ENCODE measurements around the gene SERBP1. TPM values are rescaled to one million over a fixed set of nuclear protein-coding genes. Genes with fewer than 3 reads are reported as not detected.

The SERBP1 gene
- total RNA-seq, 1 experiment from 2014 or later, result 230 TPM

DNA sequence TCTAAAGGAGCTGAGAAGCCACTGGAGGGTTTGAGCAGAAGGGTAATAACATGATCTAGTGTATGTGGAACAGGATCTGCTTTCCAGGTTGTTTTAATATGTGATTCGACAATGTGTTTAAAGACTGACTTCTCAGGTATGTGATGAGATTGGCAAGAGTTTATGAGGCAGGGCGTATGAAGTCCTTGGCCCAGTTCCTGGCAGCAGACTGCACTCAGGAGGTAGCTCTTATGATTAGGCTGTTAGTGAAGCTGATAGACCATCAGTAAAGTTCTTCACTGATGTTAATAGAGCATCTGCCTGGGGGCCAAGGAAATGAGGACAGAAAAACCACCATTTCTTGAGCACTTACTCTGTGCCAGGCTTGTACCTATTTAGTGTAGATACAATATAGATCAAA is 41.9 kb upstream of the SERBP1 start:
- intact Hi-C loops (cut with micrococcal nuclease; ENCODE audit: unreplicated experiment) (no loop called here), in situ Hi-C loops (cut with HindIII; ENCODE audit: low pct_unique_long_range_greater_than_20kb, low sequenced_read_pairs) (no loop called here)
- no TSS peak for BruUV-seq (replicated peaks)
- DNase-seq (ENCODE audit: low read depth, low spot score), result no peak
- H3K27me3 ChIP-seq (ENCODE audit: control insufficient read depth, insufficient read depth, low read length), result no peaks in the 10 kb centered on the region
- TF ChIP-seq POLR2AphosphoS5 (IDR thresholded peaks at IDR 0.05; ENCODE audit: low read depth, low read length), result no peak
- TF ChIP-seq SIN3A (IDR thresholded peaks at IDR 0.05; ENCODE audit: borderline replicate concordance, insufficient read depth, low read depth, low read length), result no peak
- no peak for TF ChIP-seq TCF7L2 (IDR thresholded peaks at IDR 0.05; ENCODE audit: low read depth, low read length)
- TF ChIP-seq, protein P1, sequence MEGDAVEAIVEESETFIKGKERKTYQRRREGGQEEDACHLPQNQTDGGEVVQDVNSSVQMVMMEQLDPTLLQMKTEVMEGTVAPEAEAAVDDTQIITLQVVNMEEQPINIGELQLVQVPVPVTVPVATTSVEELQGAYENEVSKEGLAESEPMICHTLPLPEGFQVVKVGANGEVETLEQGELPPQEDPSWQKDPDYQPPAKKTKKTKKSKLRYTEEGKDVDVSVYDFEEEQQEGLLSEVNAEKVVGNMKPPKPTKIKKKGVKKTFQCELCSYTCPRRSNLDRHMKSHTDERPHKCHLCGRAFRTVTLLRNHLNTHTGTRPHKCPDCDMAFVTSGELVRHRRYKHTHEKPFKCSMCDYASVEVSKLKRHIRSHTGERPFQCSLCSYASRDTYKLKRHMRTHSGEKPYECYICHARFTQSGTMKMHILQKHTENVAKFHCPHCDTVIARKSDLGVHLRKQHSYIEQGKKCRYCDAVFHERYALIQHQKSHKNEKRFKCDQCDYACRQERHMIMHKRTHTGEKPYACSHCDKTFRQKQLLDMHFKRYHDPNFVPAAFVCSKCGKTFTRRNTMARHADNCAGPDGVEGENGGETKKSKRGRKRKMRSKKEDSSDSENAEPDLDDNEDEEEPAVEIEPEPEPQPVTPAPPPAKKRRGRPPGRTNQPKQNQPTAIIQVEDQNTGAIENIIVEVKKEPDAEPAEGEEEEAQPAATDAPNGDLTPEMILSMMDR (IDR thresholded peaks at IDR 0.05), result no peak
- H3K4me3 ChIP-seq (ENCODE audit: low read depth in 2 of 2, low read length in 2 of 2), result no peak overlapping the region
- ATAC-seq, result no peak
- no peaks in the 10 kb centered on the region for H3K9me3 ChIP-seq (ENCODE audit: control insufficient read depth, insufficient read depth, low read depth, low read length)
- no peak overlapping the region for H3K27ac ChIP-seq (ENCODE audit: low read length)
- ChIA-PET CTCF (no interaction called here), POLR2A (no interaction called here)
- no peaks in the 10 kb centered on the region for H3K4me1 ChIP-seq (ENCODE audit: control insufficient read depth, insufficient read depth, low read length)
- no peaks in the 10 kb centered on the region for H3K36me3 ChIP-seq (ENCODE audit: control insufficient read depth, insufficient read depth, low read length)

DNA sequence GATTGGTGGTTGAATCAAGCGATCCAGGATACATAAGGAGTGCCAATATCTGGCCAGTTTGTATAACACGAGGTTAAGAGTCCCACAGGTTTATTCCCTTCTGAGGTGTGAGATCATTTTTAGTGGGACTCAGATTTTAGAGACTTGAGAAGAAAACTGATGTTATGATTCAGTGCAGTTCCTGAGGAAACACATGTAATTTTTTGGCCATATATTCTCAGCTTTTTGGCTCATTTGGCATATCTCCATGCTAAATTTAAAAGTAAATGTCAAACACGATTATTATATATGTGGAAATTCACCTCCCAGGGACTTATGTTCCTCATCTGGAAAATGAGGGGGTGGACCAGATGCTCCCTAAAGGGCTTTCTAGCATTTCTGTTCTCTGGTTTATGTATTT is 39.2 kb upstream of the SERBP1 start:
- ATAC-seq, result no peak
- Histone ChIP-seq H3K4me1 (ENCODE audit: control insufficient read depth, insufficient read depth, low read length) (no peaks in the 10 kb centered on the region), H3K36me3 (ENCODE audit: control insufficient read depth, insufficient read depth, low read length) (no peaks in the 10 kb centered on the region), H3K9me3 (ENCODE audit: control insufficient read depth, insufficient read depth, low read depth, low read length) (no peaks in the 10 kb centered on the region), H3K27ac (ENCODE audit: low read length) (no peak overlapping the region), H3K4me3 (ENCODE audit: low read depth in 2 of 2, low read length in 2 of 2) (no peak overlapping the region), H3K27me3 (ENCODE audit: control insufficient read depth, insufficient read depth, low read length) (no peaks in the 10 kb centered on the region)
- intact Hi-C loops (cut with micrococcal nuclease; ENCODE audit: unreplicated experiment), result no loop called here
- CTCF ChIA-PET, result no interaction called here
- POLR2A ChIA-PET, result no interaction called here
- no TSS peak for BruUV-seq (replicated peaks)
- no peak for DNase-seq (ENCODE audit: low read depth, low spot score)
- in situ Hi-C loops (cut with HindIII; ENCODE audit: low pct_unique_long_range_greater_than_20kb, low sequenced_read_pairs), result no loop called here
- TF ChIP-seq, protein P2, sequence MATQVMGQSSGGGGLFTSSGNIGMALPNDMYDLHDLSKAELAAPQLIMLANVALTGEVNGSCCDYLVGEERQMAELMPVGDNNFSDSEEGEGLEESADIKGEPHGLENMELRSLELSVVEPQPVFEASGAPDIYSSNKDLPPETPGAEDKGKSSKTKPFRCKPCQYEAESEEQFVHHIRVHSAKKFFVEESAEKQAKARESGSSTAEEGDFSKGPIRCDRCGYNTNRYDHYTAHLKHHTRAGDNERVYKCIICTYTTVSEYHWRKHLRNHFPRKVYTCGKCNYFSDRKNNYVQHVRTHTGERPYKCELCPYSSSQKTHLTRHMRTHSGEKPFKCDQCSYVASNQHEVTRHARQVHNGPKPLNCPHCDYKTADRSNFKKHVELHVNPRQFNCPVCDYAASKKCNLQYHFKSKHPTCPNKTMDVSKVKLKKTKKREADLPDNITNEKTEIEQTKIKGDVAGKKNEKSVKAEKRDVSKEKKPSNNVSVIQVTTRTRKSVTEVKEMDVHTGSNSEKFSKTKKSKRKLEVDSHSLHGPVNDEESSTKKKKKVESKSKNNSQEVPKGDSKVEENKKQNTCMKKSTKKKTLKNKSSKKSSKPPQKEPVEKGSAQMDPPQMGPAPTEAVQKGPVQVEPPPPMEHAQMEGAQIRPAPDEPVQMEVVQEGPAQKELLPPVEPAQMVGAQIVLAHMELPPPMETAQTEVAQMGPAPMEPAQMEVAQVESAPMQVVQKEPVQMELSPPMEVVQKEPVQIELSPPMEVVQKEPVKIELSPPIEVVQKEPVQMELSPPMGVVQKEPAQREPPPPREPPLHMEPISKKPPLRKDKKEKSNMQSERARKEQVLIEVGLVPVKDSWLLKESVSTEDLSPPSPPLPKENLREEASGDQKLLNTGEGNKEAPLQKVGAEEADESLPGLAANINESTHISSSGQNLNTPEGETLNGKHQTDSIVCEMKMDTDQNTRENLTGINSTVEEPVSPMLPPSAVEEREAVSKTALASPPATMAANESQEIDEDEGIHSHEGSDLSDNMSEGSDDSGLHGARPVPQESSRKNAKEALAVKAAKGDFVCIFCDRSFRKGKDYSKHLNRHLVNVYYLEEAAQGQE (IDR thresholded peaks at IDR 0.05; ENCODE audit: insufficient read depth in 1 of 2, low read depth in 2 of 2, low read length in 1 of 2), result no peak
- TF ChIP-seq, protein P1 (IDR thresholded peaks at IDR 0.05), result no peak
- no peak for TF ChIP-seq TCF7L2 (IDR thresholded peaks at IDR 0.05; ENCODE audit: low read depth, low read length)
- TF ChIP-seq SIN3A (IDR thresholded peaks at IDR 0.05; ENCODE audit: borderline replicate concordance, insufficient read depth, low read depth, low read length), result no peak

Measured in Panc1 (cell line).